ENCODE measurements around the gene OR10C1. TPM values are rescaled to one million over a fixed set of nuclear protein-coding genes. Genes with fewer than 3 reads are reported as not detected.

OR10C1 gene
- polyA plus RNA-seq, 1 experiment, result not detected

GRCh38 chr6:29461021-29461814 is 22.1 kb downstream of the OR10C1 start:
- Histone ChIP-seq H3K4me3 (ENCODE audit: low read depth, low read length) (no peak overlapping the region), H3K27ac (ENCODE audit: low read depth, low read length) (no peak overlapping the region), H3K27me3 (ENCODE audit: control insufficient read depth, insufficient read depth, low read length) (no peaks in the 10 kb centered on the region), H3K9me3 (ENCODE audit: control insufficient read depth, insufficient read depth, low read length) (peaks cover 4% of the 10 kb centered on the region)
- POLR2A ChIA-PET, result no interaction called here
- no peak for DNase-seq (ENCODE audit: low read depth, low spot score)
- CTCF ChIA-PET, result no interaction called here
- no peak for TF ChIP-seq CTCF (IDR thresholded peaks at IDR 0.05; ENCODE audit: low read depth, low read length)

GRCh38 chr6:29462022-29462421 is 22.9 kb downstream of the OR10C1 start:
- Histone ChIP-seq H3K27me3 (ENCODE audit: control insufficient read depth, insufficient read depth, low read length) (no peaks in the 10 kb centered on the region), H3K27ac (ENCODE audit: low read depth, low read length) (no peak overlapping the region), H3K4me3 (ENCODE audit: low read depth, low read length) (no peak overlapping the region), H3K9me3 (ENCODE audit: control insufficient read depth, insufficient read depth, low read length) (peaks cover 4% of the 10 kb centered on the region)
- POLR2A ChIA-PET, result no interaction called here
- no peak for DNase-seq (ENCODE audit: low read depth, low spot score)
- CTCF ChIA-PET, result no interaction called here
- no peak for TF ChIP-seq CTCF (IDR thresholded peaks at IDR 0.05; ENCODE audit: low read depth, low read length)

- no peak overlapping the region for H3K27ac ChIP-seq (ENCODE audit: low read depth, low read length)
- CTCF ChIA-PET, result no interaction called here
- TF ChIP-seq CTCF (IDR thresholded peaks at IDR 0.05; ENCODE audit: low read depth, low read length), result no peak
- no peak overlapping the region for H3K4me3 ChIP-seq (ENCODE audit: low read depth, low read length)
- peaks cover 4% of the 10 kb centered on the region for H3K9me3 ChIP-seq (ENCODE audit: control insufficient read depth, insufficient read depth, low read length)
- POLR2A ChIA-PET, result no interaction called here
- H3K27me3 ChIP-seq (ENCODE audit: control insufficient read depth, insufficient read depth, low read length), result no peaks in the 10 kb centered on the region
- DNase-seq (ENCODE audit: low read depth, low spot score), result no peak
Measured at GRCh38 chr6:29465279-29465678, 26.2 kb downstream of the OR10C1 start.

GRCh38 chr6:29465801-29466200 is 26.7 kb downstream of the OR10C1 start:
- DNase-seq (ENCODE audit: low read depth, low spot score), result no peak
- H3K4me3 ChIP-seq (ENCODE audit: low read depth, low read length), result no peak overlapping the region
- peaks cover 4% of the 10 kb centered on the region for H3K9me3 ChIP-seq (ENCODE audit: control insufficient read depth, insufficient read depth, low read length)
- H3K27me3 ChIP-seq (ENCODE audit: control insufficient read depth, insufficient read depth, low read length), result no peaks in the 10 kb centered on the region
- CTCF ChIA-PET, result no interaction called here
- POLR2A ChIA-PET, result no interaction called here
- H3K27ac ChIP-seq (ENCODE audit: low read depth, low read length), result no peak overlapping the region
- no peak for TF ChIP-seq CTCF (IDR thresholded peaks at IDR 0.05; ENCODE audit: low read depth, low read length)

GRCh38 chr6:29466241-29466640 is 27.1 kb downstream of the OR10C1 start:
- H3K27me3 ChIP-seq (ENCODE audit: control insufficient read depth, insufficient read depth, low read length), result no peaks in the 10 kb centered on the region
- CTCF ChIA-PET, result no interaction called here
- peaks cover 4% of the 10 kb centered on the region for H3K9me3 ChIP-seq (ENCODE audit: control insufficient read depth, insufficient read depth, low read length)
- TF ChIP-seq CTCF (IDR thresholded peaks at IDR 0.05; ENCODE audit: low read depth, low read length), result no peak
- POLR2A ChIA-PET, result no interaction called here
- no peak overlapping the region for H3K27ac ChIP-seq (ENCODE audit: low read depth, low read length)
- no peak for DNase-seq (ENCODE audit: low read depth, low spot score)
- no peak overlapping the region for H3K4me3 ChIP-seq (ENCODE audit: low read depth, low read length)
